K562 (cell line): Measurements from ENCODE around the gene XRCC3.

Experiments
- BDP1 ChIP-seq: IDR thresholded peaks from 3 replicates; pipeline ENCODE4 v1.6.1; 2011; ENCODE audit not compliant: insufficient read length, insufficient read depth
- BHLHE40 ChIP-seq: IDR thresholded peaks from 2 replicates; pipeline ENCODE4 v1.6.1; 2011; ENCODE audit warnings: low read length, improper control_type of control experiment
- CBX3 ChIP-seq, 2 experiments: IDR thresholded peaks; 1 replicate in 1 of 2; 2 replicates in 1 of 2; pipeline ENCODE4 v1.6.1; 2012; ENCODE audit warnings: inconsistent platforms in 2 of 2, low read length in 2 of 2, borderline replicate concordance in 1 of 2, control low read depth in 1 of 2
- NFYB ChIP-seq: IDR thresholded peaks from 2 replicates; pipeline ENCODE4 v1.6.1; 2011; ENCODE audit warnings: mild to moderate bottlenecking, moderate library complexity; ENCODE audit not compliant: insufficient read length; ENCODE audit errors: extremely low read depth
- RAD21 ChIP-seq, 2 experiments: fragments of 250-450 bp in 1 of 2; fragments of 450-650 bp in 1 of 2; sonication (Bioruptor Pico) in 1 of 2; formaldehyde crosslinking in 1 of 2; IDR thresholded peaks in 1 of 2; conservative IDR thresholded peaks in 1 of 2; 2 replicates each; pipeline versions ENCODE4 v1.4.0 to v1.8.0; 2020 to 2022; ENCODE audit warnings: mild to moderate bottlenecking in 2 of 2, moderate library complexity in 1 of 2
- SETDB1 ChIP-seq: IDR thresholded peaks from one replicate; pipeline ENCODE4 v1.6.1; 2012; ENCODE audit warnings: low read length, control low read depth, inconsistent platforms
- SMARCB1 ChIP-seq: IDR thresholded peaks from 2 replicates; pipeline ENCODE4 v1.6.1; 2011; ENCODE audit warnings: improper control_type of control experiment, low read depth; ENCODE audit not compliant: insufficient read length
- ZNF384 ChIP-seq: IDR thresholded peaks from 2 replicates; pipeline ENCODE4 v1.6.1; 2012; ENCODE audit warnings: low read depth, low read length, improper control_type of control experiment
- ZNF79 ChIP-seq: fragments of 250-450 bp; sonication (Bioruptor Pico); IDR thresholded peaks from 2 replicates; pipeline ENCODE4 v1.4.0; 2020; ENCODE audit warnings: low read depth, mild to moderate bottlenecking, moderate library complexity
- TF ChIP-seq, protein P1 (sequence below), 2 experiments: fragments of 450-650 bp; formaldehyde crosslinking in 1 of 2; IDR thresholded peaks; 2 replicates each; pipeline versions ENCODE4 v1.4.0 to v1.6.1; 2014 to 2020; ENCODE audit warnings: mild to moderate bottlenecking in 2 of 2, borderline replicate concordance in 1 of 2, low read depth in 1 of 2
- TF ChIP-seq, protein P2 (sequence below): fragments of 250-450 bp; sonication (Bioruptor Pico); IDR thresholded peaks from 2 replicates; pipeline ENCODE4 v1.4.0; 2020; ENCODE audit warnings: mild to moderate bottlenecking, moderate library complexity
- TF ChIP-seq, protein P3 (sequence below): IDR thresholded peaks from 2 replicates; pipeline ENCODE4 v1.6.1; 2011; ENCODE audit warnings: borderline replicate concordance, low read depth, mild to moderate bottlenecking, moderate library complexity, low read length; ENCODE audit not compliant: insufficient read depth, poor library complexity, severe bottlenecking

DNA sequence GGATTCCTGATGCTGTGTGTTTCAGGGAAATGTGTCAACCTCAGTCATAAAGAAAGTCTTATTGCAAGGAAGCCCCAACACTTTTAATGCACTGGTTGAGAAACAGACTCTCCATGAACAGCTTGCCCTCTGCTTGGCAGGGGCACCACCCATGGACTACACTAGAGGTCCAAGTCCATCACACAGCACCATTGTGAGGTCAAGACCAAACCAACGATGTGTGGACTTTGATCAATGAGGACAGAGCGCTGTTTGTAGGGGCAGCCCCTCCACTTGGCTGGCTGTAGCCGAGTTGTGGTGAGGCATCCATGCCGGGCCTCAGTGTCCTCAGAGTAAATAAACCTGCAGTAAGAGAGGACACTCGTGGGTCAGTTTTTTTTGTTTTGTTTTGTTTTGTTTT is 30.2 kb upstream of the XRCC3 start:
- TF ChIP-seq, protein P1, sequence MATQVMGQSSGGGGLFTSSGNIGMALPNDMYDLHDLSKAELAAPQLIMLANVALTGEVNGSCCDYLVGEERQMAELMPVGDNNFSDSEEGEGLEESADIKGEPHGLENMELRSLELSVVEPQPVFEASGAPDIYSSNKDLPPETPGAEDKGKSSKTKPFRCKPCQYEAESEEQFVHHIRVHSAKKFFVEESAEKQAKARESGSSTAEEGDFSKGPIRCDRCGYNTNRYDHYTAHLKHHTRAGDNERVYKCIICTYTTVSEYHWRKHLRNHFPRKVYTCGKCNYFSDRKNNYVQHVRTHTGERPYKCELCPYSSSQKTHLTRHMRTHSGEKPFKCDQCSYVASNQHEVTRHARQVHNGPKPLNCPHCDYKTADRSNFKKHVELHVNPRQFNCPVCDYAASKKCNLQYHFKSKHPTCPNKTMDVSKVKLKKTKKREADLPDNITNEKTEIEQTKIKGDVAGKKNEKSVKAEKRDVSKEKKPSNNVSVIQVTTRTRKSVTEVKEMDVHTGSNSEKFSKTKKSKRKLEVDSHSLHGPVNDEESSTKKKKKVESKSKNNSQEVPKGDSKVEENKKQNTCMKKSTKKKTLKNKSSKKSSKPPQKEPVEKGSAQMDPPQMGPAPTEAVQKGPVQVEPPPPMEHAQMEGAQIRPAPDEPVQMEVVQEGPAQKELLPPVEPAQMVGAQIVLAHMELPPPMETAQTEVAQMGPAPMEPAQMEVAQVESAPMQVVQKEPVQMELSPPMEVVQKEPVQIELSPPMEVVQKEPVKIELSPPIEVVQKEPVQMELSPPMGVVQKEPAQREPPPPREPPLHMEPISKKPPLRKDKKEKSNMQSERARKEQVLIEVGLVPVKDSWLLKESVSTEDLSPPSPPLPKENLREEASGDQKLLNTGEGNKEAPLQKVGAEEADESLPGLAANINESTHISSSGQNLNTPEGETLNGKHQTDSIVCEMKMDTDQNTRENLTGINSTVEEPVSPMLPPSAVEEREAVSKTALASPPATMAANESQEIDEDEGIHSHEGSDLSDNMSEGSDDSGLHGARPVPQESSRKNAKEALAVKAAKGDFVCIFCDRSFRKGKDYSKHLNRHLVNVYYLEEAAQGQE (IDR thresholded peaks at IDR 0.05; ENCODE audit: borderline replicate concordance), result no peak
- TF ChIP-seq, protein P1 (CRISPR knock-in tag; IDR thresholded peaks at IDR 0.05; ENCODE audit: low read depth), result no peak
- TF ChIP-seq RAD21 (CRISPR knock-in tag; conservative IDR thresholded peaks at IDR 0.05 in 1 of 2, IDR thresholded peaks at IDR 0.05 in 1 of 2) (no peak), CBX3 (IDR thresholded peaks at IDR 0.05; ENCODE audit: borderline replicate concordance in 1 of 2, low read length in 2 of 2) (no peak), ZNF384 (no peak), ZNF79 (CRISPR knock-in tag) (no peak), SMARCB1 (no peak), NFYB (no peak), SETDB1 (no peak), BDP1 (no peak), BHLHE40 (no peak)
- TF ChIP-seq, protein P2, sequence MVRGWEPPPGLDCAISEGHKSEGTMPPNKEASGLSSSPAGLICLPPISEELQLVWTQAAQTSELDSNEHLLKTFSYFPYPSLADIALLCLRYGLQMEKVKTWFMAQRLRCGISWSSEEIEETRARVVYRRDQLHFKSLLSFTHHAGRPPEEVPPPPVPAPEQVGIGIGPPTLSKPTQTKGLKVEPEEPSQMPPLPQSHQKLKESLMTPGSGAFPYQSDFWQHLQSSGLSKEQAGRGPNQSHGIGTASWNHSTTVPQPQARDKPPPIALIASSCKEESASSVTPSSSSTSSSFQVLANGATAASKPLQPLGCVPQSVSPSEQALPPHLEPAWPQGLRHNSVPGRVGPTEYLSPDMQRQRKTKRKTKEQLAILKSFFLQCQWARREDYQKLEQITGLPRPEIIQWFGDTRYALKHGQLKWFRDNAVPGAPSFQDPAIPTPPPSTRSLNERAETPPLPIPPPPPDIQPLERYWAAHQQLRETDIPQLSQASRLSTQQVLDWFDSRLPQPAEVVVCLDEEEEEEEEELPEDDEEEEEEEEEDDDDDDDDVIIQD (CRISPR knock-in tag), result no peak
- TF ChIP-seq, protein P3, sequence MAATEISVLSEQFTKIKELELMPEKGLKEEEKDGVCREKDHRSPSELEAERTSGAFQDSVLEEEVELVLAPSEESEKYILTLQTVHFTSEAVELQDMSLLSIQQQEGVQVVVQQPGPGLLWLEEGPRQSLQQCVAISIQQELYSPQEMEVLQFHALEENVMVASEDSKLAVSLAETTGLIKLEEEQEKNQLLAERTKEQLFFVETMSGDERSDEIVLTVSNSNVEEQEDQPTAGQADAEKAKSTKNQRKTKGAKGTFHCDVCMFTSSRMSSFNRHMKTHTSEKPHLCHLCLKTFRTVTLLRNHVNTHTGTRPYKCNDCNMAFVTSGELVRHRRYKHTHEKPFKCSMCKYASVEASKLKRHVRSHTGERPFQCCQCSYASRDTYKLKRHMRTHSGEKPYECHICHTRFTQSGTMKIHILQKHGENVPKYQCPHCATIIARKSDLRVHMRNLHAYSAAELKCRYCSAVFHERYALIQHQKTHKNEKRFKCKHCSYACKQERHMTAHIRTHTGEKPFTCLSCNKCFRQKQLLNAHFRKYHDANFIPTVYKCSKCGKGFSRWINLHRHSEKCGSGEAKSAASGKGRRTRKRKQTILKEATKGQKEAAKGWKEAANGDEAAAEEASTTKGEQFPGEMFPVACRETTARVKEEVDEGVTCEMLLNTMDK, result no peak
